Mammary epithelial cell (primary cell): ENCODE data around the gene NOX4.
"Not testable (repeated sequence)": the region's sequence is repeated elsewhere in the genome, so short reads cannot be mapped to it uniquely, and the experiment has no call there.

ENCODE experiments used
- EZH2 ChIP-seq: IDR thresholded peaks from 2 replicates; pipeline ENCODE4 v1.6.1; 2012; ENCODE audit warnings: low read length, inconsistent platforms, borderline replicate concordance
- TF ChIP-seq, protein P1 (sequence below), 2 donors: IDR thresholded peaks in 1 of 2; conservative IDR thresholded peaks in 1 of 2; 2 replicates each; pipeline ENCODE4 v1.5.1; 2011 to 2012; ENCODE audit warnings: inconsistent platforms in 2 of 2, low read length in 2 of 2, mild to moderate bottlenecking in 2 of 2, control low read depth in 1 of 2, low read depth in 1 of 2; ENCODE audit not compliant: insufficient read depth in 1 of 2; ENCODE audit errors: extremely low read depth in 1 of 2

- TF ChIP-seq, protein P1, sequence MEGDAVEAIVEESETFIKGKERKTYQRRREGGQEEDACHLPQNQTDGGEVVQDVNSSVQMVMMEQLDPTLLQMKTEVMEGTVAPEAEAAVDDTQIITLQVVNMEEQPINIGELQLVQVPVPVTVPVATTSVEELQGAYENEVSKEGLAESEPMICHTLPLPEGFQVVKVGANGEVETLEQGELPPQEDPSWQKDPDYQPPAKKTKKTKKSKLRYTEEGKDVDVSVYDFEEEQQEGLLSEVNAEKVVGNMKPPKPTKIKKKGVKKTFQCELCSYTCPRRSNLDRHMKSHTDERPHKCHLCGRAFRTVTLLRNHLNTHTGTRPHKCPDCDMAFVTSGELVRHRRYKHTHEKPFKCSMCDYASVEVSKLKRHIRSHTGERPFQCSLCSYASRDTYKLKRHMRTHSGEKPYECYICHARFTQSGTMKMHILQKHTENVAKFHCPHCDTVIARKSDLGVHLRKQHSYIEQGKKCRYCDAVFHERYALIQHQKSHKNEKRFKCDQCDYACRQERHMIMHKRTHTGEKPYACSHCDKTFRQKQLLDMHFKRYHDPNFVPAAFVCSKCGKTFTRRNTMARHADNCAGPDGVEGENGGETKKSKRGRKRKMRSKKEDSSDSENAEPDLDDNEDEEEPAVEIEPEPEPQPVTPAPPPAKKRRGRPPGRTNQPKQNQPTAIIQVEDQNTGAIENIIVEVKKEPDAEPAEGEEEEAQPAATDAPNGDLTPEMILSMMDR (conservative IDR thresholded peaks at IDR 0.05 in 1 of 2, IDR thresholded peaks at IDR 0.05 in 1 of 2; ENCODE audit: extremely low read depth in 1 of 2, insufficient read depth in 1 of 2, low read depth in 1 of 2, low read length in 2 of 2) = not testable (repeated sequence)
- TF ChIP-seq EZH2 = not testable (repeated sequence)
These were observed 210.0 kb downstream of the NOX4 start for GRCh38 chr11:89281032-89281677.
